HG03064 (cell line): ENCODE data around the gene TAF6L.
A peak's percentile ranks its signal among the peaks of the same experiment; 100 is the strongest.
"Not testable (repeated sequence)": the region's sequence is repeated elsewhere in the genome, so short reads cannot be mapped to it uniquely, and the experiment has no call there.

Experiments
- ATAC-seq: cut with Tn5 transposase; IDR thresholded peaks from one replicate; pipeline ENCODE4 v1.9.1; 2021; ENCODE audit warnings: low read depth; ENCODE audit not compliant: unreplicated experiment

Gene TAF6L

GRCh38 chr11:62804310-62805075, 33.3 kb downstream of the TAF6L start:
- peak; percentile 8 for ATAC-seq

- peak; percentile 73 for ATAC-seq
Observed at GRCh38 chr11:62805076-62805892, 34.1 kb downstream of the TAF6L start, which contains the start of gene NXF1. Gene NXF1, minus strand, starts transcription at chr11:62805440. Its CDS starts 84 bp downstream, at chr11:62805356.

GRCh38 chr11:62805961-62806441, 34.8 kb downstream of the TAF6L start:
- ATAC-seq: no peak

GRCh38 chr11:62806611-62807121, 35.5 kb downstream of the TAF6L start:
- ATAC-seq: no peak

GRCh38 chr11:62810748-62811147, 39.6 kb downstream of the TAF6L start:
- no peak for ATAC-seq

GRCh38 chr11:62811659-62812058, 40.5 kb downstream of the TAF6L start:
- no peak for ATAC-seq

- ATAC-seq: no peak
Observed at GRCh38 chr11:62816557-62816956, 45.4 kb downstream of the TAF6L start.

GRCh38 chr11:62817129-62817528, 45.9 kb downstream of the TAF6L start:
- no peak for ATAC-seq

GRCh38 chr11:62823677-62824076, 52.5 kb downstream of the TAF6L start:
- ATAC-seq: no peak

- not testable (repeated sequence) for ATAC-seq
Observed at GRCh38 chr11:62828130-62828529, 56.9 kb downstream of the TAF6L start.

- no peak for ATAC-seq
Observed at GRCh38 chr11:62830904-62831519, 59.8 kb downstream of the TAF6L start.

GRCh38 chr11:62831520-62832335, 60.5 kb downstream of the TAF6L start, which contains the start of gene STX5:
Gene STX5, minus strand, starts transcription at chr11:62832051. Its CDS starts 808 bp downstream, at chr11:62831243.
- peak; percentile 75 for ATAC-seq

GRCh38 chr11:62832336-62833234, 61.4 kb downstream of the TAF6L start, which contains the start of gene TEX54:
Gene TEX54, minus strand, starts transcription at chr11:62832841.
- peak; percentile 12 for ATAC-seq

GRCh38 chr11:62835336-62835735, 64.1 kb downstream of the TAF6L start:
- no peak for ATAC-seq
